ENCODE data around the gene NDUFS1.

DNA sequence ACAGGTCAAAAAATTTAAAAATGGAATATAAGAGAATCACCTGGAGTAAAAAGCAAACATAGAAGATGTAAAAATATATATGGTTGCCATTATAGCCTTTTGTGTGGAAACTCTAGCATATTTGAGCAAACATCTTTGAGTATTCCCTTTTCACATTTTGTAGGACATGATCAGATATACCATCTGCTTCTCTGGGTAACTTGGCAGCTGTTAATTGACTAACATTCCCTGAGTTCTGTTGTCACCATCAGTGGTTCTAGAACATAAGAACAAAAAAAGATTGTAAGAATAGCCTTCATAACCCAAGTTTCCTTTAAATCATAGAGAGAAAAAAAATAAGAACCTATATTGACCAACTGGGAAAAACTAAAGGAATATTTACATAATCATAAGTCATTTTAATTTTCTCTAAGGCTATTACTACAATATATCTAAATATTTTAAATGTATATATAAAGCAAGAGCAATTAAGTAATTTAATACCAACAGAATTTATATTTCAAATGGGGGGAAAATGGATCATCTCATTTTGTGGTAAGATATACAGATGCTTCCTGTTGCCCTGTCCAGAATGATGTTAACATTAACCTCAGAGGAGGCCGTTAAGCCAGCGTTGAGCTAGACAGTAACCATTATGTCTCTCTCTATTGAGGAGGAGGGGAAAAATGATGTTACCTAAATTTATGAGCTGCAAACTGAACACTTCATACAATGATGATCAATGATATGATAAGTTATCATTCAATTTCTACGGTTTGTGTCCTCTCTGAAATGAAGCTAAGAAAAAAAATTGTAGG lies 63.5 kb downstream of the NDUFS1 start:
- TF ChIP-seq, protein P1, sequence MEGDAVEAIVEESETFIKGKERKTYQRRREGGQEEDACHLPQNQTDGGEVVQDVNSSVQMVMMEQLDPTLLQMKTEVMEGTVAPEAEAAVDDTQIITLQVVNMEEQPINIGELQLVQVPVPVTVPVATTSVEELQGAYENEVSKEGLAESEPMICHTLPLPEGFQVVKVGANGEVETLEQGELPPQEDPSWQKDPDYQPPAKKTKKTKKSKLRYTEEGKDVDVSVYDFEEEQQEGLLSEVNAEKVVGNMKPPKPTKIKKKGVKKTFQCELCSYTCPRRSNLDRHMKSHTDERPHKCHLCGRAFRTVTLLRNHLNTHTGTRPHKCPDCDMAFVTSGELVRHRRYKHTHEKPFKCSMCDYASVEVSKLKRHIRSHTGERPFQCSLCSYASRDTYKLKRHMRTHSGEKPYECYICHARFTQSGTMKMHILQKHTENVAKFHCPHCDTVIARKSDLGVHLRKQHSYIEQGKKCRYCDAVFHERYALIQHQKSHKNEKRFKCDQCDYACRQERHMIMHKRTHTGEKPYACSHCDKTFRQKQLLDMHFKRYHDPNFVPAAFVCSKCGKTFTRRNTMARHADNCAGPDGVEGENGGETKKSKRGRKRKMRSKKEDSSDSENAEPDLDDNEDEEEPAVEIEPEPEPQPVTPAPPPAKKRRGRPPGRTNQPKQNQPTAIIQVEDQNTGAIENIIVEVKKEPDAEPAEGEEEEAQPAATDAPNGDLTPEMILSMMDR (IDR thresholded peaks at IDR 0.05), result no peak
- TF ChIP-seq POLR2A (IDR thresholded peaks at IDR 0.05), result no peak

All from thyroid gland (tissue), 4 donors.